ENCODE measurements around the gene ZNF169. TPM values are rescaled to one million over a fixed set of nuclear protein-coding genes. Genes with fewer than 3 reads are reported as not detected.
"Not testable (repeated sequence)": the region's sequence is repeated elsewhere in the genome, so short reads cannot be mapped to it uniquely, and the experiment has no call there.

ZNF169 gene
- total RNA-seq, 1 experiment from 2014 or later = 5.0 TPM

GRCh38 chr9:94256007-94256406, 3.1 kb upstream of the ZNF169 start:
- ChIA-PET POLR2A (no interaction called here), CTCF (no interaction called here)
- TF ChIP-seq ZNF396 (CRISPR knock-in tag; IDR thresholded peaks at IDR 0.05; ENCODE audit: borderline replicate concordance) = no peak
- no peak for TF ChIP-seq ZNF532 (CRISPR knock-in tag; IDR thresholded peaks at IDR 0.05; ENCODE audit: borderline replicate concordance)
- no peaks in the 10 kb centered on the region for H3K36me3 Mint-ChIP-seq
- peaks cover 15% of the 10 kb centered on the region for H3K4me1 Mint-ChIP-seq
- DNase-seq (ENCODE audit: low spot score) (no peak), ATAC-seq (no peak)
- no peak overlapping the region for H3K4me3 Mint-ChIP-seq
- H3K9me3 Mint-ChIP-seq = no peaks in the 10 kb centered on the region
- H3K27ac Mint-ChIP-seq = no peak overlapping the region
- H3K27me3 Mint-ChIP-seq (ENCODE audit: low read depth) = no peaks in the 10 kb centered on the region

GRCh38 chr9:94265626-94266402, 6.7 kb downstream of the ZNF169 start:
- Mint-ChIP-seq H3K9me3 (peaks cover 31% of the 10 kb centered on the region), H3K36me3 (peaks cover 55% of the 10 kb centered on the region)
- DNase-seq (ENCODE audit: low spot score); H3K4me3 Mint-ChIP-seq; ATAC-seq; H3K27ac Mint-ChIP-seq; CTCF ChIA-PET; H3K4me1 Mint-ChIP-seq; H3K27me3 Mint-ChIP-seq (ENCODE audit: low read depth); POLR2A ChIA-PET: not testable (repeated sequence)

GRCh38 chr9:94269264-94269663, 10.2 kb downstream of the ZNF169 start:
- TF ChIP-seq ZNF532 (CRISPR knock-in tag; IDR thresholded peaks at IDR 0.05; ENCODE audit: borderline replicate concordance) (no peak), ZNF512 (CRISPR knock-in tag; IDR thresholded peaks at IDR 0.05; ENCODE audit: borderline replicate concordance) (no peak), ZBTB21 (CRISPR knock-in tag; IDR thresholded peaks at IDR 0.05; ENCODE audit: borderline replicate concordance) (no peak)
- Mint-ChIP-seq H3K27me3 (ENCODE audit: low read depth) (0 out of 2 replicates have a peak, but pooled peaks cover 2% of the 10 kb centered on the region), H3K27ac (no peak overlapping the region), H3K36me3 (peaks cover 49% of the 10 kb centered on the region), H3K4me1 (no peaks in the 10 kb centered on the region), H3K4me3 (no peak overlapping the region), H3K9me3 (peaks cover 34% of the 10 kb centered on the region)
- no peak for DNase-seq (ENCODE audit: low spot score)
- no peak for ATAC-seq
- POLR2A ChIA-PET = no interaction called here
- CTCF ChIA-PET = no interaction called here

GRCh38 chr9:94270009-94270408, 10.9 kb downstream of the ZNF169 start:
- no peak overlapping the region for H3K27ac Mint-ChIP-seq
- no peaks in the 10 kb centered on the region for H3K4me1 Mint-ChIP-seq
- H3K9me3 Mint-ChIP-seq = peaks cover 34% of the 10 kb centered on the region
- no peak overlapping the region for H3K4me3 Mint-ChIP-seq
- H3K36me3 Mint-ChIP-seq = peaks cover 42% of the 10 kb centered on the region
- H3K27me3 Mint-ChIP-seq (ENCODE audit: low read depth) = 0 out of 2 replicates have a peak, but pooled peaks cover 2% of the 10 kb centered on the region
- ChIA-PET CTCF (no interaction called here), POLR2A (no interaction called here)
- DNase-seq (ENCODE audit: low spot score) (no peak), ATAC-seq (no peak)
- no peak for TF ChIP-seq USF2 (CRISPR knock-in tag; IDR thresholded peaks at IDR 0.05)
- no peak for TF ChIP-seq ZNF317 (CRISPR knock-in tag; IDR thresholded peaks at IDR 0.05; ENCODE audit: borderline replicate concordance, low read depth)
- no peak for TF ChIP-seq CTCF (IDR thresholded peaks at IDR 0.05)
- no peak for TF ChIP-seq MAX (CRISPR knock-in tag; IDR thresholded peaks at IDR 0.05)
- TF ChIP-seq JUN (CRISPR knock-in tag; IDR thresholded peaks at IDR 0.05) = no peak
- no peak for TF ChIP-seq GABPB1 (CRISPR knock-in tag; IDR thresholded peaks at IDR 0.05)

All from WTC11 (cell line).